ENCODE results near the gene PAK3.

Gene PAK3

DNA sequence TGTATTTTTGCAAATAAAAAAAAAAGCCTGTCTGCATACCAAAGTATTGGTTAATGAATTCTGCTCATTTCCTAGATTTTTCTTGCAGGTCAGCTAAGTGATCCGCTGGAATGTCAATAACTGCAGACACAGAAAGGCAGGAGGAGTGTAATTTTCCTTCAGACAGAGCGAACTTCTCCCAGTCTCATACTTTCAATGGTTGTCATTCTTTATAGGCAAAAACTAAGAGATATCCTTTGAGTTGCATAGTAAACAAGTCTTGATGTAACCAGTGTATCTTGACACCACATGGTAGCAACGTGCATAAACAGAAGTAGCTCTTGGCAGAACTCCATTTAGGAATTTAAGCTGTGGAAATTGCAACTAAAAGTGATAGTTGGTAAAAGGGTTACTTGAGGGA is 166.1 kb downstream of the PAK3 start:
- TF ChIP-seq, protein P1, sequence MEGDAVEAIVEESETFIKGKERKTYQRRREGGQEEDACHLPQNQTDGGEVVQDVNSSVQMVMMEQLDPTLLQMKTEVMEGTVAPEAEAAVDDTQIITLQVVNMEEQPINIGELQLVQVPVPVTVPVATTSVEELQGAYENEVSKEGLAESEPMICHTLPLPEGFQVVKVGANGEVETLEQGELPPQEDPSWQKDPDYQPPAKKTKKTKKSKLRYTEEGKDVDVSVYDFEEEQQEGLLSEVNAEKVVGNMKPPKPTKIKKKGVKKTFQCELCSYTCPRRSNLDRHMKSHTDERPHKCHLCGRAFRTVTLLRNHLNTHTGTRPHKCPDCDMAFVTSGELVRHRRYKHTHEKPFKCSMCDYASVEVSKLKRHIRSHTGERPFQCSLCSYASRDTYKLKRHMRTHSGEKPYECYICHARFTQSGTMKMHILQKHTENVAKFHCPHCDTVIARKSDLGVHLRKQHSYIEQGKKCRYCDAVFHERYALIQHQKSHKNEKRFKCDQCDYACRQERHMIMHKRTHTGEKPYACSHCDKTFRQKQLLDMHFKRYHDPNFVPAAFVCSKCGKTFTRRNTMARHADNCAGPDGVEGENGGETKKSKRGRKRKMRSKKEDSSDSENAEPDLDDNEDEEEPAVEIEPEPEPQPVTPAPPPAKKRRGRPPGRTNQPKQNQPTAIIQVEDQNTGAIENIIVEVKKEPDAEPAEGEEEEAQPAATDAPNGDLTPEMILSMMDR (IDR thresholded peaks at IDR 0.05), result no peak

DNA sequence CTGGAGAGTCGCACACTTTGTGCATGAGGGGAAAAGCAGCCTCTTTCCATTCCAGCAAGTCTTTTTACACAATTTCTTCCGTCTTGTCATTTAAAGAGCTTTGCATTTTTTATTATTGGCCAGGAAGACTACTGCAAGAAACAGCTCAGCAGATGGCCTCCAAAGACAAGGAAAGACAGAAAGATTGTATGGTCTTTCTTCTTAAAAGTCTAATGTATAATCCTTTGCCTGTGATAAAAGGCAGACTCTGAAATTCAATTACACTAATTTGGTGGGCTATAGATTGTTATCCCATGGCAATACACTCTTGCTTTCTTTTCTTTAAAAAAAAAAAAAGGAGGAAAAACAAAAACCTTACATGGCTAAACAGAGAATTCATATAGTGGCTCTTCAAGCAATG is 168.4 kb downstream of the PAK3 start:
- TF ChIP-seq, protein P1 (IDR thresholded peaks at IDR 0.05), result no peak

DNA sequence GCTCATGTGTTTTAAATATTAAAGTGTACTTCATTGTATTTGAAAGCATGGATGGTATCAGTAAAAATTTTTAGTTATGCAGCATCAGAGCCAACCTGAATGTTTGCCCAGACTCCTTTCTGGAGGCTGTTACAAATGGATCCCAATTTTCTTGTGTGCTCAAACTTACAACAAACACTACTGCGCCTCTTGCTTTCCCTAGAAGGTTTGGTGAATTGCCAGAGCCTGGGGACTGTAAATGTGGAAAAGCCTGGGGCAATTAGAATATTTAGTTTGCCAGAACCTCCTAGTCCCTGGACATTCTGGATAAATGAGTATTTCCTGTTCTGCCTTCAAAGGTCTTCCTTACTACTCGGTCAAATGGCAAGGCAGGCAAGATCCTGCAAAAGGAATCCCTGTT is 169.5 kb downstream of the PAK3 start:
- TF ChIP-seq, protein P1 (IDR thresholded peaks at IDR 0.05), result no peak

DNA sequence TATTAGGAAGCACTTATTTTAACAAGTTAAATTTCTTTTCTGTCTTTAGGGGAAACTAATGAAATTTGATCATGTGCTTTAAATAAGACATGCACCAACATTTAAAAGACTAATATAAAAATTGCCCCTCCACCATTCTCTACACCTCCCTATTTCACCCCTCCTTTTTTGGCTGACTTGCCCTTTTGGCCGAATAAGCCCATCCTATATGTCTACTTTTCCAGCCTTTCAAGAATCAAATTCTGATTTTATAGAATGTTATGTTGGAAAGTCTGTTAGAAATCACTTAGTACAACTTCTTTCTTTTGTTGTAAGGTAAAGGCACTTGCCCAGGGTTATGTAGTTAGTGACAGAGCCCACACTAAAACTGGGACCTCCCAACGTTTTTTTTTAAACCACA is 172.5 kb downstream of the PAK3 start:
- TF ChIP-seq, protein P1 (IDR thresholded peaks at IDR 0.05), result no peak

DNA sequence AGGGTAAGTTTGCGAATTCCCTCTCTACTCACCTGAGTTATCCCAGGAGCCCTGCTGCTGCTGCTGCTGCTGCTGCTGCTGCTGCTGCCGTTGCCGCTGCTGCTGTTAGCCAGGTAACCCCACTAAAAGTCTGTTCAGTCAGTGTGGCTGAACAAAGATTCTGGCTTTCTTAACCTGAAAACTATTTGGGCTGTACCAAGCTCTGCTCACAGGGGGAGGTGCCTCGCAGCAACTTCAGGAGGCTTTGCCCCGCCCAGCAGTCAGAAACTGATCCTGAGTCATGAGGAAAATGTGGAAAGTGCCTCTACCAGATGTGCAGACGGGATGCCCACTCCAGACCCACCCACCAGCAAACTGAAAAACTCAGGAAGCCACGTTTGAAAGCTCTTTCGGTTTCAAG is 174.3 kb downstream of the PAK3 start, which contains the start of gene CAPN6:
TSS of gene CAPN6 (minus strand) at position 145 of the 400 bp plus-strand sequence. CDS start 6,547 bp downstream, outside the sequence.
- TF ChIP-seq, protein P1 (IDR thresholded peaks at IDR 0.05), result no peak

Data from LNCAP (cell line).